Neural crest cell (in vitro differentiated cells): ENCODE measurements around the gene SLX1A. TPM values are rescaled to one million over a fixed set of nuclear protein-coding genes. Genes with fewer than 3 reads are reported as not detected.
"Not testable (repeated sequence)": the region's sequence is repeated elsewhere in the genome, so short reads cannot be mapped to it uniquely, and the experiment has no call there.

ENCODE experiments used
- DNase-seq: peaks from one replicate; pipeline ENCODE4 v3.0.0; 2021; ENCODE audit warnings: low read depth, mixed read lengths, low spot score
- H3K27ac Mint-ChIP-seq: one replicate; pipeline ENCODE4 v1.8.0; 2021; ENCODE audit warnings: mild to moderate bottlenecking, mixed read lengths; ENCODE audit not compliant: unreplicated experiment
- H3K27me3 Mint-ChIP-seq: 2 replicates; pipeline ENCODE4 v1.8.0; 2021; ENCODE audit warnings: low read depth, mild to moderate bottlenecking, mixed read lengths
- H3K36me3 Mint-ChIP-seq: 2 replicates; pipeline ENCODE4 v1.8.0; 2021; ENCODE audit warnings: low read depth, mild to moderate bottlenecking, mixed read lengths
- H3K4me1 Mint-ChIP-seq: 2 replicates; pipeline ENCODE4 v1.8.0; 2021; ENCODE audit warnings: mixed read lengths
- H3K4me3 Mint-ChIP-seq: one replicate; pipeline ENCODE4 v1.8.0; 2021; ENCODE audit warnings: mild to moderate bottlenecking, mixed read lengths
- H3K9me3 Mint-ChIP-seq: 2 replicates; pipeline ENCODE4 v1.8.0; 2021; ENCODE audit warnings: mixed read lengths
- CTCF ChIP-seq: fragments of 200-600 bp; sonication (generic); conservative IDR thresholded peaks from 2 replicates; pipeline ENCODE4 v1.5.0; 2021; ENCODE audit warnings: antibody characterized with exemption, mild to moderate bottlenecking
- total RNA-seq: library from RNA; stranded (reverse); gene quantifications from 2 replicates; pipeline ENCODE4 v1.2.1, GENCODE V29; 2021

The SLX1A gene
- total RNA-seq, 1 donor from 2014 or later: 45.0 TPM

GRCh38 chr16:30185683-30186421 is 7.8 kb upstream of the SLX1A start:
- DNase-seq: no peak
- Mint-ChIP-seq H3K4me1 (peaks cover 5% of the 10 kb centered on the region), H3K36me3 (no peaks in the 10 kb centered on the region), H3K27ac (no peak overlapping the region), H3K9me3 (no peaks in the 10 kb centered on the region), H3K4me3 (no peak overlapping the region), H3K27me3 (no peaks in the 10 kb centered on the region)
- TF ChIP-seq CTCF: no peak

GRCh38 chr16:30186444-30186781 is 7.3 kb upstream of the SLX1A start:
- Mint-ChIP-seq H3K27ac (no peak overlapping the region), H3K4me3 (peak overlapping the region; percentile 67), H3K4me1 (peaks cover 5% of the 10 kb centered on the region), H3K27me3 (no peaks in the 10 kb centered on the region), H3K36me3 (no peaks in the 10 kb centered on the region), H3K9me3 (no peaks in the 10 kb centered on the region)
- DNase-seq: no peak
- no peak for TF ChIP-seq CTCF

- TF ChIP-seq CTCF: peak; percentile 60
- H3K4me1 Mint-ChIP-seq: peaks cover 5% of the 10 kb centered on the region
- no peak overlapping the region for H3K27ac Mint-ChIP-seq
- H3K9me3 Mint-ChIP-seq: no peaks in the 10 kb centered on the region
- H3K27me3 Mint-ChIP-seq: no peaks in the 10 kb centered on the region
- H3K4me3 Mint-ChIP-seq: peak overlapping the region; percentile 67
- no peaks in the 10 kb centered on the region for H3K36me3 Mint-ChIP-seq
- peak; percentile 51 for DNase-seq
Observed at GRCh38 chr16:30186782-30187555, 6.7 kb upstream of the SLX1A start.

GRCh38 chr16:30187556-30187865 is 6.2 kb upstream of the SLX1A start:
- DNase-seq: no peak
- H3K27me3 Mint-ChIP-seq: no peaks in the 10 kb centered on the region
- no peak overlapping the region for H3K27ac Mint-ChIP-seq
- H3K4me3 Mint-ChIP-seq: no peak overlapping the region
- no peaks in the 10 kb centered on the region for H3K9me3 Mint-ChIP-seq
- H3K36me3 Mint-ChIP-seq: no peaks in the 10 kb centered on the region
- peak; percentile 7 for TF ChIP-seq CTCF
- peaks cover 5% of the 10 kb centered on the region for H3K4me1 Mint-ChIP-seq

GRCh38 chr16:30187971-30188561 is 5.6 kb upstream of the SLX1A start:
- no peak overlapping the region for H3K27ac Mint-ChIP-seq
- DNase-seq: no peak
- H3K27me3 Mint-ChIP-seq: no peaks in the 10 kb centered on the region
- no peaks in the 10 kb centered on the region for H3K36me3 Mint-ChIP-seq
- no peaks in the 10 kb centered on the region for H3K9me3 Mint-ChIP-seq
- H3K4me3 Mint-ChIP-seq: peak overlapping the region; percentile 38
- H3K4me1 Mint-ChIP-seq: peaks cover 5% of the 10 kb centered on the region
- TF ChIP-seq CTCF: no peak

- not testable (repeated sequence) for H3K9me3 Mint-ChIP-seq, DNase-seq, H3K4me1 Mint-ChIP-seq, H3K27me3 Mint-ChIP-seq, H3K36me3 Mint-ChIP-seq, H3K27ac Mint-ChIP-seq, H3K4me3 Mint-ChIP-seq
Observed at GRCh38 chr16:30191158-30191557, 2.5 kb upstream of the SLX1A start.

- H3K4me1 Mint-ChIP-seq, H3K9me3 Mint-ChIP-seq, H3K27me3 Mint-ChIP-seq, H3K4me3 Mint-ChIP-seq, H3K27ac Mint-ChIP-seq, DNase-seq, H3K36me3 Mint-ChIP-seq: not testable (repeated sequence)
Observed at GRCh38 chr16:30193098-30193497, 577 bp upstream of the SLX1A start.

GRCh38 chr16:30194172-30194925 is 674 bp downstream of the SLX1A start:
- not testable (repeated sequence) for H3K4me3 Mint-ChIP-seq, H3K36me3 Mint-ChIP-seq, H3K4me1 Mint-ChIP-seq, H3K27me3 Mint-ChIP-seq, H3K27ac Mint-ChIP-seq, H3K9me3 Mint-ChIP-seq, DNase-seq
